HG02885 (cell line): ENCODE data around the gene OBSCN.
"Not testable (repeated sequence)": the region's sequence is repeated elsewhere in the genome, so short reads cannot be mapped to it uniquely, and the experiment has no call there.

Experiments used
- ATAC-seq: cut with Tn5 transposase; IDR thresholded peaks from one replicate; pipeline ENCODE4 v1.9.1; 2021; ENCODE audit warnings: mild to moderate bottlenecking; ENCODE audit not compliant: unreplicated experiment, poor library complexity

OBSCN gene

GRCh38 chr1:228226141-228226874, 18.5 kb downstream of the OBSCN start:
- no peak for ATAC-seq

GRCh38 chr1:228226956-228227791, 19.3 kb downstream of the OBSCN start:
- ATAC-seq = no peak

- not testable (repeated sequence) for ATAC-seq
These were observed 20.3 kb downstream of the OBSCN start for GRCh38 chr1:228228147-228228546.

GRCh38 chr1:228228601-228229074, 20.8 kb downstream of the OBSCN start:
- no peak for ATAC-seq

- no peak for ATAC-seq
These were observed 23.3 kb downstream of the OBSCN start for GRCh38 chr1:228231189-228231588.

- ATAC-seq = no peak
These were observed 25.3 kb downstream of the OBSCN start for GRCh38 chr1:228233136-228233535.

- no peak for ATAC-seq
These were observed 27.1 kb downstream of the OBSCN start for GRCh38 chr1:228234921-228235320.

GRCh38 chr1:228236744-228237143, 28.9 kb downstream of the OBSCN start:
- ATAC-seq = no peak

- no peak for ATAC-seq
These were observed 30.2 kb downstream of the OBSCN start for GRCh38 chr1:228238007-228238406.

GRCh38 chr1:228238461-228238860, 30.6 kb downstream of the OBSCN start:
- no peak for ATAC-seq

GRCh38 chr1:228240411-228241240, 32.8 kb downstream of the OBSCN start:
- ATAC-seq = no peak

- ATAC-seq = no peak
These were observed 33.4 kb downstream of the OBSCN start for GRCh38 chr1:228241259-228241658.

- ATAC-seq = no peak
These were observed 34.6 kb downstream of the OBSCN start for GRCh38 chr1:228242409-228242808.

- ATAC-seq = no peak
These were observed 35.2 kb downstream of the OBSCN start for GRCh38 chr1:228243093-228243492.

- ATAC-seq = not testable (repeated sequence)
These were observed 36.1 kb downstream of the OBSCN start for GRCh38 chr1:228243989-228244388.

GRCh38 chr1:228245111-228245510, 37.3 kb downstream of the OBSCN start:
- no peak for ATAC-seq

GRCh38 chr1:228246216-228246900, 38.5 kb downstream of the OBSCN start:
- ATAC-seq = no peak

GRCh38 chr1:228249513-228250305, 41.9 kb downstream of the OBSCN start:
- no peak for ATAC-seq

- not testable (repeated sequence) for ATAC-seq
These were observed 44.6 kb downstream of the OBSCN start for GRCh38 chr1:228252476-228252875.
